Measurements from ENCODE around the gene SCD5. TPM values are rescaled to one million over a fixed set of nuclear protein-coding genes. Genes with fewer than 3 reads are reported as not detected.

Gene SCD5
- total and polyA plus RNA-seq, 9 of the 15 experiments (the other 6 are each of a cell fraction or from before 2014, with no cell fraction given): 0.01 to 0.20 (median 0.03) TPM; not detected in 5

- Histone ChIP-seq H3K9ac (ENCODE audit: insufficient read depth in 1 of 2, low read depth in 2 of 2, low read length in 2 of 2) (no peak overlapping the region), H3K4me2 (ENCODE audit: insufficient read depth, low read length) (no peak overlapping the region), H2AFZ (ENCODE audit: low read depth, low read length) (no peak overlapping the region), H3K27ac (ENCODE audit: extremely low read depth, low read depth, low read length) (no peak overlapping the region), H3K27me3 (ENCODE audit: control insufficient read depth in 2 of 2, insufficient read depth in 2 of 2, low read length in 2 of 2) (peaks cover 0 to 11% of the 10 kb centered on the region in 2 experiments; a peak in 3 of 5 replicates), H4K20me1 (replicated peaks; ENCODE audit: control insufficient read depth, insufficient read depth, low read length) (no peaks in the 10 kb centered on the region), H3K36me3 (ENCODE audit: control insufficient read depth, insufficient read depth, low read length) (no peaks in the 10 kb centered on the region), H3K9me3 (replicated peaks; ENCODE audit: control insufficient read depth, insufficient read depth, low read depth, low read length) (no peaks in the 10 kb centered on the region), H3K9me1 (ENCODE audit: control insufficient read depth, insufficient read depth, low read length) (no peaks in the 10 kb centered on the region), H3K4me3 (no peak overlapping the region), H3K79me2 (ENCODE audit: control insufficient read depth, insufficient read depth, low read length) (no peaks in the 10 kb centered on the region), H3K4me1 (replicated peaks in 1 of 2; ENCODE audit: control insufficient read depth in 2 of 2, insufficient read depth in 2 of 2, low read length in 2 of 2) (no peaks in the 10 kb centered on the region)
- WGBS (ENCODE audit: insufficient coverage, low coverage, missing lambda C conversion rate): 0% methylated on average over 3 of the region's 4 CpGs
- DNase-seq (ENCODE audit: extremely low read depth in 1 of 4, low spot score in 3 of 4): no peak
- ChIA-PET POLR2A (interaction anchor here (0.6 kb wide), 2 partner anchors 17 to 192 kb away, joined by 3 read pairs; no protein-coding TSS in a partner anchor), CTCF (ENCODE audit: low intra/inter-chr PET ratio) (no interaction called here)
- no peak for FAIRE-seq
- ATAC-seq: no peak; the same call in 2 of the 3 replicates
- no TSS peak for BruUV-seq (replicated peaks)
- intact Hi-C loops (cut with micrococcal nuclease) (no loop called here), in situ Hi-C loops (cut with MboI) (no loop called here)
- TF ChIP-seq CTCF (IDR thresholded peaks at IDR 0.05 in 2 of 3, conservative IDR thresholded peaks at IDR 0.05 in 1 of 3; ENCODE audit: insufficient read depth in 2 of 3, low read depth in 1 of 3, low read length in 3 of 3) (no peak), DNMT1 (IDR thresholded peaks at IDR 0.05) (no peak), ZEB2 (IDR thresholded peaks at IDR 0.05) (no peak), ZC3H11A (IDR thresholded peaks at IDR 0.05; ENCODE audit: low read depth, low read length) (no peak), FOXA3 (CRISPR knock-in tag; conservative IDR thresholded peaks at IDR 0.05 in 1 of 2, IDR thresholded peaks at IDR 0.05 in 1 of 2) (no peak), SPI1 (IDR thresholded peaks at IDR 0.05; ENCODE audit: borderline replicate concordance, low read depth, low read length) (no peak), ZNF175 (CRISPR knock-in tag; IDR thresholded peaks at IDR 0.05; ENCODE audit: low read depth) (no peak), PTRF (tag; IDR thresholded peaks at IDR 0.05) (no peak), HOXB6 (CRISPR knock-in tag; IDR thresholded peaks at IDR 0.05; ENCODE audit: borderline replicate concordance) (no peak), ZNF695 (CRISPR knock-in tag; IDR thresholded peaks at IDR 0.05) (no peak), STAT5A (IDR thresholded peaks at IDR 0.05; ENCODE audit: borderline replicate concordance, low read length) (no peak), PBX2 (CRISPR knock-in tag; IDR thresholded peaks at IDR 0.05; ENCODE audit: low read depth) (no peak), PBX2 (tag; conservative IDR thresholded peaks at IDR 0.05; ENCODE audit: low read depth) (no peak), SLC30A9 (CRISPR knock-in tag; IDR thresholded peaks at IDR 0.05) (no peak), ZNF639 (CRISPR knock-in tag; conservative IDR thresholded peaks at IDR 0.05 in 1 of 2, IDR thresholded peaks at IDR 0.05 in 1 of 2) (no peak)
These were observed 88.2 kb downstream of the SCD5 start for GRCh38 chr4:82710197-82710929.
